ENCODE results near the gene LILRB2. TPM values are rescaled to one million over a fixed set of nuclear protein-coding genes. Genes with fewer than 3 reads are reported as not detected.
"Not testable (repeated sequence)": the region's sequence is repeated elsewhere in the genome, so short reads cannot be mapped to it uniquely, and the experiment has no call there.

Gene LILRB2
- total RNA-seq, 4 donors from 2014 or later, result 3.5 to 15.4 (median 10.1) TPM

GRCh38 chr19:54275951-54276350, 5.0 kb downstream of the LILRB2 start:
- ATAC-seq (ENCODE audit: low FRiP score), result no peak
- TF ChIP-seq CTCF (IDR thresholded peaks at IDR 0.05), result no peak
- DNase-seq (ENCODE audit: low spot score), result no peak

- ATAC-seq (ENCODE audit: low FRiP score), result not testable (repeated sequence)
Observed at GRCh38 chr19:54274516-54274915, 6.4 kb downstream of the LILRB2 start.

GRCh38 chr19:54273821-54274220, 7.1 kb downstream of the LILRB2 start:
- no peak for TF ChIP-seq CTCF (IDR thresholded peaks at IDR 0.05)
- DNase-seq (ENCODE audit: low spot score) (no peak), ATAC-seq (ENCODE audit: low FRiP score) (no peak)

More at GRCh38 chr19:54274516-54274915, 6.4 kb downstream of the LILRB2 start:
- DNase-seq (ENCODE audit: low spot score), result not testable (repeated sequence)

- DNase-seq (ENCODE audit: low spot score); ATAC-seq (ENCODE audit: low FRiP score): not testable (repeated sequence)
Observed at GRCh38 chr19:54272181-54272580, 8.7 kb downstream of the LILRB2 start.

GRCh38 chr19:54271587-54271986, 9.3 kb downstream of the LILRB2 start:
- DNase-seq (ENCODE audit: low spot score); ATAC-seq (ENCODE audit: low FRiP score): not testable (repeated sequence)

- ATAC-seq (ENCODE audit: low FRiP score), result no peak
- TF ChIP-seq CTCF (IDR thresholded peaks at IDR 0.05), result no peak
- no peak for DNase-seq (ENCODE audit: low spot score)
Observed at GRCh38 chr19:54271106-54271505, 9.8 kb downstream of the LILRB2 start.

- no peak for ATAC-seq (ENCODE audit: low FRiP score)
- DNase-seq (ENCODE audit: low spot score), result no peak
- no peak for TF ChIP-seq CTCF (IDR thresholded peaks at IDR 0.05)
Observed at GRCh38 chr19:54268936-54269335, 12.0 kb downstream of the LILRB2 start.

- ATAC-seq (ENCODE audit: low FRiP score) (no peak), DNase-seq (ENCODE audit: low spot score) (peak; percentile 88)
- no peak for TF ChIP-seq CTCF (IDR thresholded peaks at IDR 0.05)
Observed at GRCh38 chr19:54266133-54266532, 14.8 kb downstream of the LILRB2 start.

- ATAC-seq (ENCODE audit: low FRiP score) (no peak), DNase-seq (ENCODE audit: low spot score) (no peak)
Observed at GRCh38 chr19:54262470-54262869, 18.4 kb downstream of the LILRB2 start.

More at GRCh38 chr19:54262470-54262869, 18.4 kb downstream of the LILRB2 start:
- no peak for TF ChIP-seq CTCF (IDR thresholded peaks at IDR 0.05)

All from omental fat pad (tissue), 4 donors.